HuH-7 (cell line): ENCODE results near the gene CYB561D2.

ENCODE experiments used
- DNase-seq: peaks from one replicate; pipeline ENCODE4 v3.0.0; 2011; ENCODE audit warnings: low spot score

The CYB561D2 gene

GRCh38 chr3:50392101-50392715 is 41.5 kb downstream of the CYB561D2 start:
- no peak for DNase-seq

GRCh38 chr3:50393061-50393460 is 42.4 kb downstream of the CYB561D2 start:
- DNase-seq, result no peak

- no peak for DNase-seq
Measured at GRCh38 chr3:50395070-50395860, 44.6 kb downstream of the CYB561D2 start.

GRCh38 chr3:50396502-50396901 is 45.8 kb downstream of the CYB561D2 start:
- DNase-seq, result no peak

- DNase-seq, result no peak
Measured at GRCh38 chr3:50401978-50402595, 51.4 kb downstream of the CYB561D2 start.
